ENCODE data around the gene MRPL41. TPM values are rescaled to one million over a fixed set of nuclear protein-coding genes. Genes with fewer than 3 reads are reported as not detected.
"Not testable (repeated sequence)": the region's sequence is repeated elsewhere in the genome, so short reads cannot be mapped to it uniquely, and the experiment has no call there.

The MRPL41 gene
- total RNA-seq, 1 experiment from 2014 or later, result 66.6 TPM

DNA sequence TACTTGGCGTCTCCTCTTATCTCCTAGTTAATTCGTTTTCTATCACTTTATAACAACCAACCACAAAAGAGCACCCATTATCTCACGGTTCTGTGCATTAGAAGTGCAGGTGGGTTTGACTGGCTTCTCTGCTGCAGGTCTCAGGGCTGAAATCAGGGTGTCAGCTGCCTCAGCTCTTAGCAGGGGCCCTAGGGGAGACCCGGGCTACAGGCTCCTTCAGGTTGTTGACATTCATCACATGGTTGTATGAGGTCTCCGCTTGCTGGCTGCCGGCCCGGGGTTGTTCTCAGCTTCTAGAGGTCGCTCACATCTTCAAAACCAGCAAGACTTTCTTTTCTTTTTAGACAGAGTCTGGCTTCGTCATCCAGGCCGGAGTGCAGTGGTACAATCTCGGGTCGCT is 41.5 kb downstream of the MRPL41 start:
- H3K4me1 ChIP-seq (ENCODE audit: insufficient read depth, low read length, poor library complexity, severe bottlenecking), result peaks cover 7% of the 10 kb centered on the region
- TF ChIP-seq, protein P1, sequence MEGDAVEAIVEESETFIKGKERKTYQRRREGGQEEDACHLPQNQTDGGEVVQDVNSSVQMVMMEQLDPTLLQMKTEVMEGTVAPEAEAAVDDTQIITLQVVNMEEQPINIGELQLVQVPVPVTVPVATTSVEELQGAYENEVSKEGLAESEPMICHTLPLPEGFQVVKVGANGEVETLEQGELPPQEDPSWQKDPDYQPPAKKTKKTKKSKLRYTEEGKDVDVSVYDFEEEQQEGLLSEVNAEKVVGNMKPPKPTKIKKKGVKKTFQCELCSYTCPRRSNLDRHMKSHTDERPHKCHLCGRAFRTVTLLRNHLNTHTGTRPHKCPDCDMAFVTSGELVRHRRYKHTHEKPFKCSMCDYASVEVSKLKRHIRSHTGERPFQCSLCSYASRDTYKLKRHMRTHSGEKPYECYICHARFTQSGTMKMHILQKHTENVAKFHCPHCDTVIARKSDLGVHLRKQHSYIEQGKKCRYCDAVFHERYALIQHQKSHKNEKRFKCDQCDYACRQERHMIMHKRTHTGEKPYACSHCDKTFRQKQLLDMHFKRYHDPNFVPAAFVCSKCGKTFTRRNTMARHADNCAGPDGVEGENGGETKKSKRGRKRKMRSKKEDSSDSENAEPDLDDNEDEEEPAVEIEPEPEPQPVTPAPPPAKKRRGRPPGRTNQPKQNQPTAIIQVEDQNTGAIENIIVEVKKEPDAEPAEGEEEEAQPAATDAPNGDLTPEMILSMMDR (conservative IDR thresholded peaks at IDR 0.05; ENCODE audit: low read depth, low read length), result no peak
- no peak for TF ChIP-seq EZH2 (IDR thresholded peaks at IDR 0.05; ENCODE audit: borderline replicate concordance, low read depth, low read length, poor library complexity, severe bottlenecking)
- no peak for DNase-seq (ENCODE audit: low spot score)
- no peaks in the 10 kb centered on the region for H3K27me3 ChIP-seq (replicated peaks; ENCODE audit: insufficient read depth, low read depth, low read length, poor library complexity)
- H3K9me3 ChIP-seq (ENCODE audit: low read depth, low read length, poor library complexity, severe bottlenecking), result no peaks in the 10 kb centered on the region
- ChIA-PET CTCF (no interaction called here), POLR2A (ENCODE audit: low non-redundant PET) (no interaction called here)
- no peak overlapping the region for H3K27ac ChIP-seq (ENCODE audit: low read depth, low read length, poor library complexity, severe bottlenecking)
- intact Hi-C loops (cut with micrococcal nuclease; ENCODE audit: unreplicated experiment), result no loop called here
- no peak overlapping the region for H3K4me3 ChIP-seq (ENCODE audit: low read depth, low read length, poor library complexity, severe bottlenecking)
- BruUV-seq (replicated peaks), result no TSS peak
- H3K36me3 ChIP-seq (ENCODE audit: insufficient read depth, low read length, poor library complexity, severe bottlenecking), result peaks cover 5% of the 10 kb centered on the region

- BruUV-seq (replicated peaks); H3K9me3 ChIP-seq (ENCODE audit: low read depth, low read length, poor library complexity, severe bottlenecking); CTCF ChIA-PET; intact Hi-C loops (cut with micrococcal nuclease; ENCODE audit: unreplicated experiment); H3K4me1 ChIP-seq (ENCODE audit: insufficient read depth, low read length, poor library complexity, severe bottlenecking); H3K27me3 ChIP-seq (replicated peaks; ENCODE audit: insufficient read depth, low read depth, low read length, poor library complexity); H3K36me3 ChIP-seq (ENCODE audit: insufficient read depth, low read length, poor library complexity, severe bottlenecking); DNase-seq (ENCODE audit: low spot score); H3K27ac ChIP-seq (ENCODE audit: low read depth, low read length, poor library complexity, severe bottlenecking); POLR2A ChIA-PET (ENCODE audit: low non-redundant PET); H3K4me3 ChIP-seq (ENCODE audit: low read depth, low read length, poor library complexity, severe bottlenecking): not testable (repeated sequence)
Measured at GRCh38 chr9:137596577-137596976, 44.9 kb downstream of the MRPL41 start.

GRCh38 chr9:137598943-137599342 is 47.3 kb downstream of the MRPL41 start:
- no peaks in the 10 kb centered on the region for H3K9me3 ChIP-seq (ENCODE audit: low read depth, low read length, poor library complexity, severe bottlenecking)

More at GRCh38 chr9:137598943-137599342, 47.3 kb downstream of the MRPL41 start:
- no peaks in the 10 kb centered on the region for H3K27me3 ChIP-seq (replicated peaks; ENCODE audit: insufficient read depth, low read depth, low read length, poor library complexity)
- DNase-seq (ENCODE audit: low spot score), result no peak
- no TSS peak for BruUV-seq (replicated peaks)
- intact Hi-C loops (cut with micrococcal nuclease; ENCODE audit: unreplicated experiment), result no loop called here
- ChIA-PET POLR2A (ENCODE audit: low non-redundant PET) (interaction anchor here (0.5 kb wide), 1 partner anchor 88 kb away, joined by 3 read pairs; no protein-coding TSS in a partner anchor), CTCF (no interaction called here)
- peaks cover 8% of the 10 kb centered on the region for H3K4me1 ChIP-seq (ENCODE audit: insufficient read depth, low read length, poor library complexity, severe bottlenecking)
- no peak overlapping the region for H3K4me3 ChIP-seq (ENCODE audit: low read depth, low read length, poor library complexity, severe bottlenecking)
- TF ChIP-seq EZH2 (IDR thresholded peaks at IDR 0.05; ENCODE audit: borderline replicate concordance, low read depth, low read length, poor library complexity, severe bottlenecking), result no peak
- TF ChIP-seq, protein P1 (conservative IDR thresholded peaks at IDR 0.05; ENCODE audit: low read depth, low read length), result no peak
- no peak overlapping the region for H3K27ac ChIP-seq (ENCODE audit: low read depth, low read length, poor library complexity, severe bottlenecking)
- no peaks in the 10 kb centered on the region for H3K36me3 ChIP-seq (ENCODE audit: insufficient read depth, low read length, poor library complexity, severe bottlenecking)

Other genes starting within 250 kb of the MRPL41 start
- 7.4 and 8.9 TPM in 2 replicates for gene NRARP, start 249.6 kb upstream of the MRPL41 start, total RNA-seq (2021)
- 6.3 and 9.4 TPM in 2 replicates for gene EXD3, start 128.7 kb upstream of the MRPL41 start, total RNA-seq (2021)
- 0.28 and 0.79 TPM in 2 replicates for gene NOXA1, start 128.5 kb upstream of the MRPL41 start, total RNA-seq (2021)
- not detected in 2 replicates for gene ENTPD8, start 110.5 kb upstream of the MRPL41 start, total RNA-seq (2021)
- 52.7 and 54.9 TPM in 2 replicates for gene NSMF, start 92.5 kb upstream of the MRPL41 start, total RNA-seq (2021)
- gene PNPLA7, start 1.5 kb upstream of the MRPL41 start, total RNA-seq (2021), result 0.90 and 1.8 TPM in 2 replicates
- gene DPH7, start 27.0 kb downstream of the MRPL41 start, total RNA-seq (2021), result 56.5 and 56.9 TPM in 2 replicates
- gene ZMYND19, start 38.6 kb downstream of the MRPL41 start, total RNA-seq (2021), result 68.0 and 75.3 TPM in 2 replicates
- gene ARRDC1, start 53.8 kb downstream of the MRPL41 start, total RNA-seq (2021), result 13.3 and 18.3 TPM in 2 replicates
- 115 and 124 TPM in 2 replicates for gene EHMT1, start 67.1 kb downstream of the MRPL41 start, total RNA-seq (2021)

Data from A673 (cell line).